ENCODE results near the gene EXOSC10. TPM values are rescaled to one million over a fixed set of nuclear protein-coding genes. Genes with fewer than 3 reads are reported as not detected.
"Not testable (repeated sequence)": the region's sequence is repeated elsewhere in the genome, so short reads cannot be mapped to it uniquely, and the experiment has no call there.

The EXOSC10 gene
- total RNA-seq, 2 donors from 2014 or later, result 78.5 to 78.9 TPM

DNA sequence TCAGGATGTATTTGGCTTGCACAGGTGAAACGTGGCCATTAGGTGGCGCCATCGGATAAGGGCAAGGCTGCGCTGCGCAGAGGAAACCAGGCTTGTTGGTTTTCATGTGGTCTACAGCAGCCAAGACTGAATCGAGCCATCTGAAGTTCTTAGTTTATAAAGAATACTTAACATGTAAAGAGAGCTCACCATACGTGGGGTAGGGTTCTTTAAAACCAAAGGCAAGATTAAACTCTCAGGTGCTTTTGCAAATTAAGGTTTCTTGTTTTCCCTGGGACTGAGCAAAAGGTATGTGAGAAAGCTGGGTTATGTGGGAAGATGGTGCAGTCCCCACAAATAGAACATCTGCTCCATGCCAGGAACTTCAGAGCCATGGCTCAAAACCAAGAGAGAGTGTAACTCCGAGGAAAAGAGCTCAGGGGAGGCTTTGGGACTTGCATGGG is 61.9 kb downstream of the EXOSC10 start:
- no peaks in the 10 kb centered on the region for H3K36me3 ChIP-seq
- no peak for ATAC-seq (ENCODE audit: insufficient number of reproducible peaks, low FRiP score, low read depth)
- no peaks in the 10 kb centered on the region for H3K27me3 ChIP-seq (replicated peaks; ENCODE audit: insufficient read depth)
- H3K9me3 ChIP-seq, result no peaks in the 10 kb centered on the region
- DNase-seq (ENCODE audit: low spot score), result peak; percentile 62
- no peak overlapping the region for H3K4me3 ChIP-seq
- TF ChIP-seq, protein P1, sequence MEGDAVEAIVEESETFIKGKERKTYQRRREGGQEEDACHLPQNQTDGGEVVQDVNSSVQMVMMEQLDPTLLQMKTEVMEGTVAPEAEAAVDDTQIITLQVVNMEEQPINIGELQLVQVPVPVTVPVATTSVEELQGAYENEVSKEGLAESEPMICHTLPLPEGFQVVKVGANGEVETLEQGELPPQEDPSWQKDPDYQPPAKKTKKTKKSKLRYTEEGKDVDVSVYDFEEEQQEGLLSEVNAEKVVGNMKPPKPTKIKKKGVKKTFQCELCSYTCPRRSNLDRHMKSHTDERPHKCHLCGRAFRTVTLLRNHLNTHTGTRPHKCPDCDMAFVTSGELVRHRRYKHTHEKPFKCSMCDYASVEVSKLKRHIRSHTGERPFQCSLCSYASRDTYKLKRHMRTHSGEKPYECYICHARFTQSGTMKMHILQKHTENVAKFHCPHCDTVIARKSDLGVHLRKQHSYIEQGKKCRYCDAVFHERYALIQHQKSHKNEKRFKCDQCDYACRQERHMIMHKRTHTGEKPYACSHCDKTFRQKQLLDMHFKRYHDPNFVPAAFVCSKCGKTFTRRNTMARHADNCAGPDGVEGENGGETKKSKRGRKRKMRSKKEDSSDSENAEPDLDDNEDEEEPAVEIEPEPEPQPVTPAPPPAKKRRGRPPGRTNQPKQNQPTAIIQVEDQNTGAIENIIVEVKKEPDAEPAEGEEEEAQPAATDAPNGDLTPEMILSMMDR (IDR thresholded peaks at IDR 0.05), result peak; percentile 89
- peaks cover 5 to 8% of the 10 kb centered on the region in 2 donors for H3K4me1 ChIP-seq (ENCODE audit: control insufficient read depth in 1 of 2, low read depth in 2 of 2)
- H3K27ac ChIP-seq, result no peak overlapping the region

DNA sequence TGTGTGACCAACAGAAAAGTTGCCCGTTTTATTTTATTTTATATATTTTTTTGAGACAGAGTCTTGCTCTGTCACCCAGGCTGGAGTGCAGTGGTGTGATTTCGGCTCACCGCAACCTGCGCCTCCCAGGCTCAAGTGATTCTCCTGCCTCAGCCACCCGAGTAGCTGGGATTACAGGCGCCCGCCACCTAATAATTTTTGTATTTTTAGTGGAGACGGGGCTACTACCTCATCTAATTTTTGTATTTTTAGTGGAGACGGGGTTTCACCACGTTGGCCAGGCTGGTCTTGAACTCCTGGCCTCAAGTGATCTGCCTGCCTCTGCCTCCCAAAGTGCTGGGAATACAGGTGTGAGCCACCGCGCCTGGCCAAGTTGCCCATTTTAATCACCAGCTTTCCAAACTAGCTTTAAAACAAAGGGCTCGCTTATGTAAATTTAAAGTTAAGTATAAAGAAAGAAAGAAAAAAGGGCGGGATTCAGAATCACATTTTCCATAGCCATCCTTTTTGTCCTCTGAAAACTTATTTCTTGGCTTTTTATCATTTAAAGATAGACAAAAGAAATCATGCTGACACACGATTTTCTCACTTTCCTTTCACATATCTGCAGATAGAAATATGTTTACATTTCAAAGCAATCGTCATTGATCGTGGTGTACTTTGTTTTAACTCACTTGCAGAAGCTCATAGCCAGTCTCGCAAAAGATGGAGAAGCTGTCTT is 62.5 kb downstream of the EXOSC10 start:
- DNase-seq (ENCODE audit: low spot score); H3K9me3 ChIP-seq; ATAC-seq (ENCODE audit: insufficient number of reproducible peaks, low FRiP score, low read depth); H3K4me1 ChIP-seq (ENCODE audit: control insufficient read depth in 1 of 2, low read depth in 2 of 2); H3K27ac ChIP-seq; H3K36me3 ChIP-seq; H3K27me3 ChIP-seq (replicated peaks; ENCODE audit: insufficient read depth); H3K4me3 ChIP-seq: not testable (repeated sequence)

DNA sequence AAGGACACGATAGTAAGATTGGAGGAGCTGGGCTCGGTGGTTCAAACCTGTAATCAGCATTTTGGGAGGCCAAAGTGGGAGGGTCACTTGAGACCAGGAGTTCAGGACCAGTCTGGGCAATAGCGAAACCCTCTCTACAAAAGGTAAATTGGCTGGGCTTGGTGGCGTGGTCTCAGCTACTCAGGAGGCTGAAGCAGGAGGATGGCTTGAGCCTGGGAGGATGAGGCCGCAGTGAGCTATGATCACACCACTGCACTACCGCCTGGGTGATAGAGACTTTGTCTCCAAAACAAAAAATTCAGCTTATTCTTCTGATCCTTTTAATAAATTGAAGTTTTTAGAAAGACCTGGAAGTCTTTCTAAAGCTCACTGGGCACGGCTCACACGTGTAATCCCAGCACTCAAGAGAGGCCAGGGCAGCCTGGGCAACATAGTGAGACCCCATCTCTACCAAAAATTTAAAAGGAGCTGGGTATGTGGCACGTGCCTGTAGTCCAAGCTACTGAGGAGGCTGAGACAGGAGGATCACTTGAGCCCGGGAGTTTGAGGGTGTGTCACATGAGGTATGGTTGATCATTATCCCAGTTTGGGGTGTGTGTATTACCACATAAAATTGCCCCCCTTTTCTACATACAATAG is 67.9 kb downstream of the EXOSC10 start:
- Histone ChIP-seq H3K27me3 (replicated peaks; ENCODE audit: insufficient read depth) (no peaks in the 10 kb centered on the region), H3K27ac (no peak overlapping the region), H3K4me3 (no peak overlapping the region), H3K36me3 (peaks cover 5% of the 10 kb centered on the region), H3K9me3 (no peaks in the 10 kb centered on the region), H3K4me1 (ENCODE audit: control insufficient read depth in 1 of 2, low read depth in 2 of 2) (peaks cover 5 to 12% of the 10 kb centered on the region in 2 donors)
- no peak for ATAC-seq (ENCODE audit: insufficient number of reproducible peaks, low FRiP score, low read depth)
- TF ChIP-seq, protein P1 (IDR thresholded peaks at IDR 0.05), result no peak
- DNase-seq (ENCODE audit: low spot score), result no peak

DNA sequence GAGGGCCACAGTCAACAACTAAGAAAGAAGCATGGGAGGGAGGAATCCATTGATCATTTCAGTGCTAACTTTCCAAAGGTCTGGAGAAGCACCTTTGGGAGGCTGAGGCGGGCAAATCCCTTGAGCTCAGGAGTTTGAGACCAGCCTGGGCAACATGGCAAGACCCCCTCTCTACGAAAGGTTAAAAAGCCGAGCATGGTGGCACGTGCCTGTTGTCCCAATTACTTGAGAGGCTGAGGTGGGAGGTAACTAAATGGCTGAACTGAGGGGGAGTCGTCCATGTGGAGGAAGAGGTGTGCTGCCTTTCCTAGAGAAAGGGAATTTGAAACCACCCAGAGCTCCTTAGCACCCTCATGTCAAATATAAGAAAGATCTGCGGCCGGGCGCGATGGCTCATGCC is 68.8 kb downstream of the EXOSC10 start:
- H3K36me3 ChIP-seq, result peaks cover 5% of the 10 kb centered on the region
- no peak for ATAC-seq (ENCODE audit: insufficient number of reproducible peaks, low FRiP score, low read depth)
- H3K27me3 ChIP-seq (replicated peaks; ENCODE audit: insufficient read depth), result no peaks in the 10 kb centered on the region
- no peak overlapping the region for H3K27ac ChIP-seq
- H3K4me1 ChIP-seq (ENCODE audit: control insufficient read depth in 1 of 2, low read depth in 2 of 2), result peaks cover 5 to 12% of the 10 kb centered on the region in 2 donors
- H3K4me3 ChIP-seq, result no peak overlapping the region
- no peak for DNase-seq (ENCODE audit: low spot score)
- TF ChIP-seq, protein P1 (IDR thresholded peaks at IDR 0.05), result no peak
- H3K9me3 ChIP-seq, result no peaks in the 10 kb centered on the region

DNA sequence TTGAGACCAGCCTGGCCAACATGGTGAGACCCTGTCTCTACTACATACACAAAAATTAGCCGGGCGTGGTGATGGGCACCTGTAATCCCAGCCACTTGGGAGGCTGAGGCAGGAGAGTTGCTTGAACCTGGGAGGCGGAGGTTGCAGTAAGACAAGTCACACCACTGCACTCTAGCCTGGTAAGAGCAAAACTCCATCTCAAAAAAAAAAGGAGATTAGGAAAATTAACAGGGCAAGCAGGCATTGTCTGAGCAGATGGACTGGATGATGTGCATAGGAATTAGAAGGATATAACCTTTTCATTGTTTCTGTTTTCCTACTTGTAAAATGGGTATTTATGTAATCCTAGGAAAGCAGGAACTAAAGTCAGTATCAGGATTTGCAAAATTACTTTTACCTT is 71.7 kb downstream of the EXOSC10 start:
- H3K27ac ChIP-seq, result no peak overlapping the region
- no peak overlapping the region for H3K4me3 ChIP-seq
- peaks cover 5 to 12% of the 10 kb centered on the region in 2 donors for H3K4me1 ChIP-seq (ENCODE audit: control insufficient read depth in 1 of 2, low read depth in 2 of 2)
- H3K27me3 ChIP-seq (replicated peaks; ENCODE audit: insufficient read depth), result no peaks in the 10 kb centered on the region
- TF ChIP-seq, protein P1 (IDR thresholded peaks at IDR 0.05), result no peak
- ATAC-seq (ENCODE audit: insufficient number of reproducible peaks, low FRiP score, low read depth) (no peak), DNase-seq (ENCODE audit: low spot score) (no peak)
- H3K9me3 ChIP-seq, result no peaks in the 10 kb centered on the region
- H3K36me3 ChIP-seq, result peaks cover 20% of the 10 kb centered on the region
